Testis (tissue), 2 donors: ENCODE measurements around the gene TRIM9.

Experiments
- CTCF ChIP-seq, 3 experiments: fragments of 450-650 bp in 2 of 3; fragments of 200-600 bp in 1 of 3; sonication (generic) in 1 of 3; IDR thresholded peaks; one replicate each; pipeline ENCODE4 v1.5.1; 2016 to 2019; ENCODE audit warnings: antibody characterized with exemption in 3 of 3, mild to moderate bottlenecking in 2 of 3, moderate library complexity in 1 of 3
- POLR2A ChIP-seq: fragments of 450-650 bp; IDR thresholded peaks from one replicate; pipeline ENCODE4 v1.6.1; 2017; ENCODE audit warnings: antibody characterized with exemption, mild to moderate bottlenecking, moderate library complexity

GRCh38 chr14:51035611-51036192, 59.2 kb downstream of the TRIM9 start:
- TF ChIP-seq POLR2A: no peak
- no peak for TF ChIP-seq CTCF (IDR thresholded peaks at IDR 0.05)
